GM04503 (cell line): ENCODE measurements around the gene RTN4R.

Experiments
- DNase-seq: peaks from one replicate; pipeline ENCODE4 v3.0.0-alpha.2; 2012; ENCODE audit warnings: low read depth

Gene RTN4R

DNA sequence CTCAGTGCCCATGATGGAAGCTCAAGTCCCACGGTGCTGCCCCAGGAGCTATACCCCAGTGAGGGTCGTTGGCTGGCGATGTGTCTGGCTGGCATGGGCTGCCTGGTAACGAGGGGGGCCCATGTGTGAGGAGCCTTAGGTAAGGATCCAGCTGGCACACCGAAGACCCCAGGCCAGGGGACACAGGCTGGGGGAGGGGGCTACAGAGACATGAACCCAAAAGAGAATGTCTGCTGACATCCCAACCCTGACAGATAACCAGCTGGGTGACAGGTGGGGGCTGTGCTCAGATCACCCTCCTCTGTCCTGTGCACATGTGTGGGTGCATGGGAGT, 39.2 kb downstream of the RTN4R start:
- DNase-seq = no peak

DNA sequence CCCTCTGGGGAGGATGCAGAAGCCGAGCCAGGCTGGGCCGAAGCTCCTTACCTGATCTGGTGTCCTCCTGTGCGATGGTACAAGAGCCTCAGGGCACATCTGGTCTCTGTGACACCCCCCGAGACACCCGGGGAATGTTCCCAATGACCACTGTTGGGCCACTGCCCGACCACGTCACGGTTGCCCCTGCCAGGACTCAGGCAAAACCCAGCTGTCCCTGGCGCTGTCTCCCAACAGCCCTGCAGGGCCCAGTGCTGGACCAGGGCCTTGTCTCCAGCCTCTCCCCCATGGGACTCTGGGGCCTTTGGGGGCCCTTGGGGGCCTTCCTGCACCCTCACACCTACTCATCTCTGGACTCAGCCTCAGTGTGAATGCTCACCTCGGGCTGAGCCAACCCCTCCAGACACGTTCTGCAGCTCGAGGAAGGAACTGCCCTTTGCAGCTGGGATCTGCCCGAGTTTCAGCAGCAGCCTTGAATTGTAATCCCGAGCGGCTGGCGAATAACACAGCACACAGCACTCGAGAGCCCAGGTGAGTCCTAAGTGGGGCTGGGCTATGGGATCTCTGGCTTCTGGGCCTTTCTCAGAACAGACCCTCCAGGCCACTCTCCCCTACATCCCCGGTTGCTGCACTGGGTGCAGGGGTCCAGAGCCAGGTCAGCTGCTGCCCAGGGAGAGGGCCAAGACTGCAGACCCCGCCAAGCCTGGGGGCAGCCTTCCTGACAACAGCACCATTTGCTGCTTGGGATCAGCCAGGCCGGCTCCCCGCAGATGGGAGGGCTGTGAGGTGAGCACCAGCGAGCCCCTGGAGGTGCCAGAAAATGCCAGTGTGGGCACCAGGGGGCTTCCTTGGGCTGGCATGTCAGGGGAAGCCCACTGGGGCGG, 39.8 kb downstream of the RTN4R start:
- no peak for DNase-seq

DNA sequence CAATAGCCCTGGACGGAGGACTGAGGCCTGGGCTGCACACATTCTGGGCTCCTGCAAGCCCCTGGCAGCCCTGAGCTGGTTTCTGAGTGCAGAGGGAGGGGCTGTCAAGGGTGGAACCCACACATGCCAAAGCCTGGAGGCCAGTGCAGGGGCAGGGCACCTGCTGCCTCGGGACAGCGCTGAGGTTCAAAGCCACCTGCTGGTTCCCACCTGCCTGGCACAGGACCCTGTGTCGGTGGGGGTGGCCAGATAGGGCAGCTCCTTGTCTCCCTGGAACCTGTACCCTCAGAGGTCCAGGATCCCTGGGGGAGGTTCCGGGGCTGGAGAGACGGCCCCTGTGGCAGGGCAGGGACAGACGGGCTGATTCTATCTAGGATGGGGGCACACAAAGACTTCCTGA, 40.8 kb downstream of the RTN4R start:
- no peak for DNase-seq

DNA sequence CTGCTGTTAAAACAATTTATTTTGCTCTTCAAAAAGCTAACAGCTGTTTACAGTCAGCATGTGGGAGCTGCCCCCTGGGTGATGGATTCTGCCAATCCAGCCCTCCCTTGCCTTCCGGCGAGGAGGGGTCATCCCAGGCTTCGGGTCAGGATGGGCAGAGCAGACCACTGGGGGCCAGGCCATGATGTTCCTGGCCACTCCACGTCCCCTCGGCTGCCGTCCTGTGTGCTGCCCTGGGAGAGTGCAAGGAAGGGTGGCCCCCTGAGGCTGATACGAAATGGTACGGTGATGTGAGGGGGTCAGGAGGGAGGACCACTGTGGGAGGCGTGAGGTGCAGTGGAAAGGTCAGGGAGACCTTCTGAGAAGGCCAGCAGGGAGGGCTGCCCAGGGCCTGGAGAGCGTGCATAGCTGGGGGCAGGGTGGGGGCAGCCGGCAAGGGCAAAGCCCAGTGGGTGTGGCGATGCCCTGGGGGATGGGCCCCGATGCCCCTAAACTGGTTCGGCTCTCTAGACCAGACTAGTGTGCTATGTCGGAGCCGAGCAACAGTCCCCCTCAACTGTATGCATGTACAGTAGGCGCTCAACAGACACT, 41.3 kb downstream of the RTN4R start:
- DNase-seq = no peak

DNA sequence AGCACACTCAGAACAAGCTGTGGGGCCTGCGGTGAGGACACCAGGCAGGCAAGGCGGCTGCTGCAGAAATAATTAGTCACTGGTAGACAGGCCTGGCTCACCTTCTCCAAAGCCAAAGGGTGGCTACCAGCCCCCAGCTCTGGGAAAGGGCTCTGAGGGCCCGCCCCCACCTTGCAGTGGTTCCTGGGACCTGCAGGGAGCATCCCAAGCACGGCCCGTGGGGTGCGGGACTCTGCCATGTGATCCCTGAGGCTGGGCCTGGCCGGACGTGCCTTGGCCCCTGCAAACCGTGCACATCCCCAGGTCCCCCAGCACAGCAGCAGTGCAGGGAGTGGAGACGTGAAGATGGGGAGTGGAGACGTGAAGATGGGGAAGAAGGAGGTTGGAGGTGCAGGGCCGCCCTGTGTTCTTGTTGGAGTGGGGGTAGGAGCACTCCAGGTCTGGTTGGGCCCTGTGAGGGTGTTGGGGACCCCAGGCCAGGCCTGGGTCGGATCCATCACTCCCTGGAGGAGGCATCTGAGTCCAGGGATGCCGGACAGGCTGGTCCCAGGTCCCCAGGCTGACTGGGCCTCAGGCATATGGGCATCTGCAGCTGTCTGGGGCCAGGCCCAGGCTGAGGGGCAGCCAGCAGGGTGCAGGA, 41.9 kb downstream of the RTN4R start:
- DNase-seq = no peak

DNA sequence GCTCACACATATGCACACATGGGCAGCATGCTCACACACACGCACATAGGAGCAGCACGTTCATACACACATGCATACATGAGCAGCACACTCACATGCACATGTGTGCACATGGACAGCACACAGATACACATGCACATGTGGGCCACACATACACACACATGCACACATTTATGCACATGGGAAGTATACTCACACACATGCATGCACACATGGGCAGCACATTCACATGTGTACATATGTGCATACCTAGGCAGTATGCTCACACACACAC, 42.5 kb downstream of the RTN4R start:
- no peak for DNase-seq

DNA sequence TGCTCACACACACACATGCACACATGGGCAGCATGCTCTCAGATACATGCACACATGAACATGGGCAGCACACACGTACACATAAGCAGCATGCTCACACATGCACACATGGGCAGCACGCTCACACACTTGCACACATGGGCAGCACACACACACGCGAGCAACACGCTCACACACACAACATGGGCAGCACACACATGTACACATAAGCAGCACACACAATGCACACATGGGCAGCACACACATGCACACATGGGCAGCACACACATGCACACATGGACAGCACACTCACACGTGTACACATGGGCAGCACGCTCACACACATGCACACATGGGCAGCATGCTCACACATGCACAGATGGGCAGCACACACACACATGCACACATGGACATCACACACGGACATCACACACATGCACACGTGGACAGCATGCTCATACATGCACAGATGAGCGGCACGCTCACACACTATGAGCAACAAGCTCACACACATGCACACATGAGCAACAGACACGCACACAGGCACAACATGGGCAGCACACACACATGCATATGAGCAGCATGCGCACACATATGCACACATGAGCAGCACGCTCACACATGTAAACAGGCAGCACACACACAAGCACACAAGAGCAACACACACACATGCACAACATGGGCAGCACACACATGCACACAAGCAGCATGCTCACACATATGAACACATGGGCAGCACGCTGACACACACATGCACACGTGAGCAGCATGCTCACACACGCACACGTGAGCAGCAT, 43.0 kb downstream of the RTN4R start:
- no peak for DNase-seq

DNA sequence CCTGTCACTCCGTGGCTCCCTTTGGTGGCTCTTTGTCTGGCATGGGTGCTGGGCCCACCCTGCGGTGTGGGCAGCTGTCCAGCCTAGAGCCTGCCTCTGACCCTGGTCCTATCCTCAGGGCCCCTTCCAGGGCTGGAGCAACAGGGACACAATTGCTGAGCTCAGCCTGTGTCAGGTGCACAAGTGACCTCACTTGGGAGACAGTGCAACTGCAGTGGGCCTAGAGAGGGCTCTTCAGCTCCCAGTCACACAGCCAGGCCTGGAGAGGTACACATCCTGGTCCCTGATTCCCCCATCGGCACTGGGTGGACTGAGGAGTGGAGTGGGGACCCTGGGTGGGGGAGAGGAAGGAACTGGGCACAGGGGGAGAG, 43.9 kb downstream of the RTN4R start:
- no peak for DNase-seq

DNA sequence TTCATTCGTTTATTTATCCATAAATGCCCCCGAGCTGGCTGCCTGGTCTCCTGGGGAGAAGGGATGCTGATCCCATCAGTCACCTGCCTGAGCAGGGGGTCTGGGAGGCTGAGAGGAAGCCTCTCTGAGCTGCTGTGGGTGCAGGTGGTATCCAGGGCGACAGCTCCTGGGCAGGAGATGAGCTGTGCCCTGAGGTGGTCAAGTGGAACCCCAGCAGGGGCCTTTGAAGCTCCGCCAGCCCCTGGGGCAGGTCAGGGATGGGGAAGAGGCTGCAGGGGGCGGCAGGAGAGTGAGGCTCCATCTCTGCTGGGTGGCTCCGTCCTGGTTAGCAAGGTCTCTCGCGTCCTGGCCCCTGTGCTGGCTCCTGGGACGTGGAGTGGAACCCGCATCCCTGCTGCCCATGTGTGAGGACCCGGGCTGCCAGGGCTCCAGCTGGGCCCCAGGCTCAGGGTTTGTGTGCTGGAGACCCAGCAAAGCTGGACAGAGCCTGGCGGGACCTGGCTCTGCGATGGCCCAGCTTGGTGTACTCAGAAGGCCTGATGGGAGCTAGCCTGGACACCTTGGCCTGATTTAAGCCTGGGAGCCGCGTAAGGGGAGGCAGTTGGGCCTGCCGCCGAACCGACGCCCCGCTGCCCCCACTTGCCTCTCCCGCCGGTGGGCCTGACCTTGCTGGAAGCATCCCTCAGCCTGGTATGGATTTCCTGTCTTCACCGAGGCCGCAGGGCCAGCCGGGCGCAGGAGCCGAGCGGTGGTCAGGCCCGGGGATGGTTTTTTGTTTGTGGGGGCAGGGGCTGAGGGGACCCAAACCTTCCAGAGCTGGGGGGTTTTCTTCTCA, 44.5 kb downstream of the RTN4R start:
- no peak for DNase-seq

DNA sequence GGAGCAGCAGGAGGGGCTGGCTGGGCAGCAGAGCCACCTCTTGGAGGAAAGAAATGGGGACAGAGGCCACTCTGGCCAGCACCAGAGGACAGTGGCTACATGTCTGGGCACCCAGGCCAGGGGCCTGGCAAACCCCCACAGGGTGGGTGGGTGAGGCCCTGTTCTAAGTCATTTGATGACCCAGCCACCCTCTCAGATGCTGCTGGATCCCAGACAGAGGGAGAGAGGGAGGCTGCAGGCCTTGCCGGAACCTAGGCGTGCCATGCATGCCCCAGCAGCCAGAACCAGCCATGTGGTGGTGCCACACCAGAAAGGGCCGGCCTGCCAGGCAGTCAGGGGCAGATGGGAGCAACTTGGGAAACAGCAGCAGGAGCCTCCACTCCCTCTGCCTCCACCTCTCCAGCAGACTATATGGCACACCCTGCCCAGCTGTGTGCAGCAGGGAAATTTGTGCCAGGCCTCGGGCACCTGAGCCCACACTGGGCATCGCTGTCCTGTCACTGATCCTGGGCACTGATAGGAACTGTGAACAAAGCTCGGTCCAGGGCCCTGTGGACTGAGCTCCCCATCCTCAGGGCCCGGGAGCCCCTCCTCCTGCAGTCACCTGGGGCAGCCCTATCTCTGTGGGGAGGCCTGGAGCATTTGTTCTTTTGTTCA, 45.2 kb downstream of the RTN4R start:
- DNase-seq = no peak

DNA sequence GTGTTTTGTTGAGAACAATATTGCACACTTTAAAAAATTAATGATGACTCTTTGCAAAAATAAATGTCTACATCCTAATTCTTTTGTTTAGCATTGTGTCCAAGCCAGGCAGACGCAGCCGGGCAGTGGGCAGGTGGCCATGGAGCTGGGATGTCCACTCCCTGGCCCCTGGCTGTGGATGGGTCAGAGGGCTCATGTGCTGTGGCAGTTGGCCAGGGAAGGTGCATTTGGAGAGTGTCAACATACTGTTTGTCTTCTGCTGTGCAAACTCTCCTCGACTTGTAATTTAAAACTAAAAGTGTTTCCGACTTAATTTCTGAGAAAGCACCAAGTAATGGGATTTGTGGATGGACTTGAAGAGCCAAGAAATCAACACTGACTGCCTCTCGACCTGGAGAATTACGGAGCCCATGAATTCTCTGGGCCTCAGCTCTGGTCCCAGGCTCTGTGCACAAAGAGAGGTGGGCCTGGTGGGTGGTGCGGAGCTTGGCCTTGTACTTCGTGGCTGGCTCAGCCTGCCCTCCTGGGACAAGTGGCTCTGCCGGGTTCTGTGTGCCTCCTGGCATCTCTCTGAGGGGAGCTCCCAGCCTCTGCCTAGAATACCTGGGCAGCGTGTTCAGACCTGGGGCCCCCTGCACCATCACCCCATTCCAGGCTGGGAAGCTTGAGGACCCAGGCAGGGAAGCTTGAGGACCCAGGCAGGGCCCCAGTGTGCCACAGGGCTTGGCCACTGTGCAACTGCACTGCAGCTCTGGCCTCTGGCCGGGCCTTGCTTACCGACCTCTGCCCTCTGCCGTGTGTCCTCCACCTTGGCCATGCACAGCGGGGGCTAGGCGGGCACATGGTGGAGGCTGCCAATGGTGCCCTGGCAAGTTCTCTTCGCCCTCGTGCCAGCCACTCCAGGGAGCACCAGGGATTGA, 46.4 kb downstream of the RTN4R start:
- DNase-seq = no peak

DNA sequence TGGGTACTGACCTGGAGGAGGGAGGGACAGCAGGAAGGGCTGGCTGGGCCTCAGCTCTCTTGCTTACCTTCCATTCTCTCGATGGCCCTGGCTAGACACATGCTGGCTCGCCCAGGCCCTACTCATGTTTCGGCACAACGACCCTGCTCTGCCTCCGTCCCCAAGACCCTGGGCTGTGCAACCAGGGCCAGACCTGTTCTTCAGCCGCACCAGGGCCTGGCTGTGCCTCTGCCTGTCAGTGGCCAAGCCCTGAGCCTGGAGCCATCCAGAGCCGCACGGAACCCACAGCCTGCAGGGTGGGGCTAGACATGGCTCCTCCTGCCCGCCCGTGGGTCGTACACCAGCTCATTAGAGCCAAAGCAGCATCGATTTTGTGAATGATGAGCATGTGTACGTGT, 47.5 kb downstream of the RTN4R start:
- DNase-seq = no peak

DNA sequence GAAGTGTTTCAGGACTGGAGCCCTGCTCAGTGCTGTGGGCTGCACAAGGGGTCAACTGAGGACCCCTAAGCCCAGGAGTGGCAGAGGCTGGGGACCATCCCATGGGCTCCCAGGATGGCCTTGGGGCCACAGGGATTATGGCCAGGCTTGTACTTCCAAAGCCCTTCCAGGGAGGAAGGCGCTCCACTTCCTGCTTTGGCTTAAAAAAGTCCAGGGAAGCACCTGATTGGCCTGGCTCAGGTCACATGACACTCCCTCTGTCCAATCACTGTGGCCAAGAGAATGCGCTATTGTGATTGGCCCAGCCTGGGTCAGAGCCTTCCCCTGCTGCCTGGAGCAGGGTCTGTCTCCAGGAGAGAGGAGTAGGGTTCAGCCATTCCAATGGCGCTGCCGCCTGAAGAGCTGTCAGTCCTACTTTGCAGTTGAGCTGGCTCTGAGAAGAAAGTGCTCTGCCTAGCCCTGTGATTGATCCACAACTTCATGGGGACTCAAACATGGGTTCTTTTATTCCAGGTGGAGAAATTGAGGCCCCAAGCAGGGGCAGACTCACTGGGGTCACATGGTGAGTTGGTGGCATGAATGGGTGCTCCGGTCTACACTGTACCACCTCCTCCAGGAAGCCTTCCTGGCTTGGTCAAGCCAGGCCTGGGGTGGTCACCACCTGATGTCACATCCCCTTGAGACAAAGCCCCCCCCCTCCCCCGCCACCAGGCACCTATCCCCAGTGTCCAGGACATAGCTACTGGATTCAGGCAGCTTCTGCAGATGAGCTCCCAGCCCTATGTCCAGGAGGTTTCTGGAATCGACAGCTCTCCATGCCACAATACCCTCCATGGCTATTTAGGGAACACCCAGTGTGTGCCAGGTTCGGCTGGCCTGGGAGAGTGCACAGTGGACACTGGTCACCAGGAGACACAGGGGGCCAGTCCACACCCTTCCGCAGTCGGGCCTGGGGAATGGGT, 48.2 kb downstream of the RTN4R start:
- DNase-seq = no peak

DNA sequence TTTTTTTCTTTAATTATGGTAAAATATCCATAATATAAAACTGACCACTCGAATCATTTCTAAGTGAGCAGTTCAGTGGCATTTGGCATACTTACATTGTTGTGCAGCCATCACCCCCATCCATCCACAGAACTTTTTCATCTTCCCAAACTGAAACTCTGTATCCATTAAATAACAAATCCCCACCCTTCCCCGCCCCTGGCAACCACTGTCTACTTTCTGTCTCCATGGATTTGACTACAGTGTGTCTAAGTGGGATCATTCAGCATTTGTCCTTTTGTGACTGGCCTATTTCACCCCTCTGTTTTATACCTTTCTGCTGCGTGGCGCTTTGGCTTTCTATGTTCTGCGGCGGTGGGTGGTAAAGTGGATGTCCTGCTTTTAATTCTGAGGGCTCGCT, 49.1 kb downstream of the RTN4R start:
- no peak for DNase-seq

DNA sequence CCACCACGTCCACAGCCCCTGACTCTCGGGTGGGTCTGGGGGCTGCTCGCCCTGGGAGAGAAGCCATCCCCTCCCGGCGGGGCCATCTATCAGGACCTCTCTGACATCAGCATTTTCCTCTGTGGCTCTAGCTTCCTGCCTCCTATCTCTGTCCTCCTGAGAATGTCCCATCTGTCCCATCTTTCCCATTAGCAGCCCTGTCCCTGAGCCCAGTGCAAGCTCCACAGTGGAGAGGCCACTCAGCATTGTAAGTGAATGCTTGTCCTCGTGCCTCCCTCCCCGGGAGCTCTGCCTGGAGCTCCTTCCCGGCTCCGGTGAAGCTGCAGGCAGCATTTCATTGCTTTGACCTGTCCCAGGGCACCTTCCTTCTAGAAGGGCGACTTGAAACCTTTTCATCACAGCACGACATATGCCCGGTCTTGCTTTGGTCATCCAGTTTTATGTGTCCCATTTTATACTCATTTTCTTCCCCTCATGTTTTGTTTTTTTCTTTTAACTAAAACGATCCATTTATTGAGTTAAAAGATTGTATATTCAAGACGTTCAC, 49.7 kb downstream of the RTN4R start:
- DNase-seq = no peak

DNA sequence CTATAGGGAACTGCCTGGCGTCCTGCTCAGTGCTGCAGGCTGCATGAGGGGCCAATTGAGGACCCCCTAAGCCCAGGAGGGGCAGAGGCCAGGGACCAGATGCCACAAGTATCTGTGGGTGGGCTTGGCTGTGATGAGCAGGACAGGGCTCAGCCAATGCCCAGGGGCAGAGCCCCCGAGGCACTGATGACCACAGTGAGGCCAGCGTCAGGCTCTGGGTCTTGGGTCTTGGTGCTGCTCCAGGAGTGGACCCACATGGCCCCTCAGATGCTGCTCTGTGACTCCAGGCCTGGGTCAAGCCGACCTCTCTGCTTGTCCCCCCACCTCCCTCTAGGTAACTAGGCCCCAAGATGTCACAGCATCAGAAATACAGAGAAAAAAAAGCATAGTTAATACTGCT, 50.6 kb downstream of the RTN4R start:
- no peak for DNase-seq

DNA sequence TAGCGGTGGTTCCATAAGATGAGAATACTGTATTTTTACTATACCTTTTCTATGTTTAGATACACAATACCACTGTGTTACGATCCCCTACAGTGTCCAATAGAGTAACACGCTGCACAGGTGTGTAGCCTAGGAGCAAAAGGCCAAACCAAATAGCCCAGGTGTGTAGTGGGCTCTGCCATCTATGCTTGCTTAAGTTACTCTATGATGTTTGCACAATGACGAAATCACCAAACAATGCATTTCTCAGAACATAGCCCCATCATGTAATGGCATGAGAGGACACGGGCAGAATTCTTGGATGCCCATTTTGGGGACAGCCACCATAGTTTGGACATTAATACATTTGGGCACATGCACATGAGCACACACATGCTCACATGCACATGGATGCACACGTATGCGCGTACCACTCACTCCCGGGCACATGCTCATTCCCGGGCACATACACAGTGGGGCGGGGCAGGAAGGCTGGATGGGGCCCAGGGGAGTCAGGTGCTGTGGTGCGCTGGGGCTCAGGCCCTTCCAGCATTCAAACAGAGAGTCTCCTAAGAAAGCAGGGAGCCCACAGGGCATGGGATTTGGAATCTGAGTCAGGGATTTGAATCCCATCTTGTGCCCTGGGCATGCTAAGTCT, 51.1 kb downstream of the RTN4R start:
- no peak for DNase-seq

DNA sequence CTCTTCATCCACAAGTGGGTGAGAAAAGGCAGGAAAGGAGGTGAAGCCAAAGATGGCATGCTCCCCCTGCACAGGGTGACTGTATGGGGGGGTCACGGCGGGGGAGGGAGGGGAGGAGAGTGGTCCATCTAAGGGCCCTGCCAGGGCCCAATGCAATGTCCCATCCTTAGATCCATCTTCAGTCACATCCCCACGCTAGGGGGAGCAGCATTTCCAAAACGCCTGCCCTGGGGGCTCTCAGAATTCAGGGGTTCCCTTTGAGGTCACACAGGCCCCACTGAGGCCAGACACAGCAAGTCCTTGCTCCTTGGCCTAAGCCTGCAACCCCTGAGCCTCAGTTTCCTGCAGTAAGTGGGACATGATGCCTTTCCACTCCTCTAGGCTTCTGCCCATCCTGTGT, 52.4 kb downstream of the RTN4R start:
- no peak for DNase-seq

DNA sequence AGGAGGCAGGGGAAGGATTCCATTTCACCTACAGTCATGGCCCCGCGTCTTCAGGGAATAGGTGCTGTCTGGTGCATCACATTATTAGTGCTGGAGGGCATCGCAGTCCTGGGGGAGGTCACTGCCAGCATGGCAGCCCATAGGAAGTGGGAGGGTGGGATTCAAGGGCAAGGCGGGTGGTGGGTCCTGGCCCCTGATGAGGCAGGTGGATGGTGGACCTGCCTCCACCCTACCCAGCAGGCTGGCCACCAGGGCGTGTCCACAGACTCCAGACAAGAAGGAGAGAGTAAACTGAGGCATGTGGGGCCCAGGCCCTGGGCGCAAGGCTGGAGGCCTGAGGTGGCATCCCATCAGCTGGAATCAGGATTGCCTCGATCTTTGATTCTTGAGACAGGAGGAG, 53.3 kb downstream of the RTN4R start:
- no peak for DNase-seq
